Large intestine (tissue), 3 donors: ENCODE measurements around the gene HYAL1. TPM values are rescaled to one million over a fixed set of nuclear protein-coding genes. Genes with fewer than 3 reads are reported as not detected.

ENCODE experiments used
- DNase-seq, 2 donors: peaks; one replicate each; pipeline versions ENCODE4 v3.0.0 to v3.0.0-alpha.2; 2013
- H3K27ac ChIP-seq: one replicate; pipeline ENCODE4 v1.5.1; 2013; ENCODE audit warnings: low read length
- H3K27me3 ChIP-seq: 2 replicates; pipeline ENCODE4 v1.6.1; 2013; ENCODE audit warnings: low read length; ENCODE audit not compliant: control insufficient read depth, insufficient read depth
- H3K36me3 ChIP-seq: 2 replicates; pipeline ENCODE4 v1.6.1; 2013; ENCODE audit warnings: low read length; ENCODE audit not compliant: control insufficient read depth, insufficient read depth
- H3K4me1 ChIP-seq: one replicate; pipeline ENCODE4 v1.6.1; 2013; ENCODE audit warnings: low read length; ENCODE audit not compliant: control insufficient read depth, insufficient read depth
- H3K4me3 ChIP-seq: one replicate; pipeline ENCODE4 v1.5.1; 2013; ENCODE audit warnings: low read length
- H3K9me3 ChIP-seq: one replicate; pipeline ENCODE4 v1.6.1; 2013; ENCODE audit warnings: mild to moderate bottlenecking, low read depth, low read length, moderate library complexity; ENCODE audit not compliant: control insufficient read depth
- WGBS: methylation state at CpG from one replicate; pipeline ENCODE4 v1.1.5; 2013; ENCODE audit warnings: low lambda C conversion rate; ENCODE audit not compliant: insufficient coverage; 5-methylcytosine and 5-hydroxymethylcytosine counted together
- polyA plus RNA-seq: library from polyadenylated mRNA; unstranded; fragments of 120-200 nt; gene quantifications from one replicate; pipeline ENCODE4 v1.2.1, GENCODE V29; 2013

Gene HYAL1
- polyA plus RNA-seq, 1 donor = 2.1 TPM

DNA sequence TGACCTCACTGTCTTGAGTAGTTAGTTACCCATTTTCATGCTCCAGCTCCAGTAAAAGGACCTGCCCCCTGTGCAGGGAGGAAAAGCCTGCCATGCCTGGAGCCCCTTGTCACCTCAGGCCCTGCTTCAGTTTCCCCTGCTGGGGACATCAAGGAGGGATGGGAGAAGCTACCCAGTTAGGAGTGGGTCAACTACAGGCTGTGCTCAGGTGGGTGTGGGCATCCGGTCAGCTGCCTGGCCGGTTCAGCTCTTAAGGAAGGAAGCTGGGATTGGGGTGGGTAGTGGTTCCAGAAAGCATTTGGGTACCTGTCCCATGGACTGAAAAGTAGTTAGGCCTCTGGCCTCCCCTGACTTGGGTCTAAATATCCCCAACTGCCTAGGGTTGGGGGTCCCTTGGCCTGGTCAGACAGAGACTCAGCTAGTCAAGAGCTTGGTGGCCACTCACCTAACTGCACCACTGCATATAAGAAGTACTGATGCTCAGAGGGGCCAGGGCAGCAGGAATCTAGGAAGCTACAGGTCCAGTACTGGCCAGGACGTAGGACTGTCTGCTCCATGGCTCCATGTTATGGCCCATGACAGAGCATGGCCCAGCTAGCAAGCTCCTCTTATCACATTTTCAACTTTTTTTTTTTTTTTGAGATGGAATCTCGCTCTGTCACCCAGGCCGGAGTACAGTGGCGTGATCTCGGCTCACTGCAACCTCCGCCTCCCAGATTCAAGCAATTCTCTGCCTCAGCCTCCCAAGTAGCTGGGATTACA lies 23.9 kb downstream of the HYAL1 start:
- H3K36me3 ChIP-seq = peaks cover 31% of the 10 kb centered on the region
- no peak overlapping the region for H3K27ac ChIP-seq
- H3K9me3 ChIP-seq = peaks cover 8% of the 10 kb centered on the region
- no peak overlapping the region for H3K4me3 ChIP-seq
- DNase-seq = no peak
- H3K4me1 ChIP-seq = no peaks in the 10 kb centered on the region
- H3K27me3 ChIP-seq = peaks cover 22% of the 10 kb centered on the region
- WGBS = no CpG with 5 or more reads among the region's 8 CpGs

DNA sequence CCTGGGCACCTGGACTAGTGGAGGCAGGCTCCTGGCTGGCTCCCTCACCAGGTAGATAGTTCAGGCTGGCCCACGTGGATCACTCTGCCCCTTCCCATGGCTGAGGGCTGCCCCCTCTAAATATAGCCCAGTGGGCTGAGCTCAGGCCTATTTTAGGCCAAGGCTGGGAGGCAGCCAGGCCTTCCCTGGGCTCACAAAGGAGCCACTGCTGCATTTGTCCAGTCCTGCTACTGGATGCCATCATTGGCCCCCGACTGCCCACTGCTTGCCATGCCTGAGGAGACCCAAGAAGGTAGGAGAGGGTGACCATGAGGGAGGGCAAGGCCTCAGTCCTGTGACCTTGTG lies 24.5 kb downstream of the HYAL1 start, which contains the start of gene LSMEM2:
TSS of gene LSMEM2 (plus strand) at position 208 of the 345 bp plus-strand sequence. CDS start at position 235, 27 bp downstream.
- peaks cover 8% of the 10 kb centered on the region for H3K9me3 ChIP-seq
- peaks cover 5% of the 10 kb centered on the region for H3K4me1 ChIP-seq
- no peak for DNase-seq
- WGBS = no CpG with 5 or more reads among the region's 2 CpGs
- H3K27ac ChIP-seq = no peak within 1 kb of the TSS
- peaks cover 36% of the 10 kb centered on the region for H3K36me3 ChIP-seq
- peaks cover 28% of the 10 kb centered on the region for H3K27me3 ChIP-seq
- no peak within 1 kb of the TSS for H3K4me3 ChIP-seq

DNA sequence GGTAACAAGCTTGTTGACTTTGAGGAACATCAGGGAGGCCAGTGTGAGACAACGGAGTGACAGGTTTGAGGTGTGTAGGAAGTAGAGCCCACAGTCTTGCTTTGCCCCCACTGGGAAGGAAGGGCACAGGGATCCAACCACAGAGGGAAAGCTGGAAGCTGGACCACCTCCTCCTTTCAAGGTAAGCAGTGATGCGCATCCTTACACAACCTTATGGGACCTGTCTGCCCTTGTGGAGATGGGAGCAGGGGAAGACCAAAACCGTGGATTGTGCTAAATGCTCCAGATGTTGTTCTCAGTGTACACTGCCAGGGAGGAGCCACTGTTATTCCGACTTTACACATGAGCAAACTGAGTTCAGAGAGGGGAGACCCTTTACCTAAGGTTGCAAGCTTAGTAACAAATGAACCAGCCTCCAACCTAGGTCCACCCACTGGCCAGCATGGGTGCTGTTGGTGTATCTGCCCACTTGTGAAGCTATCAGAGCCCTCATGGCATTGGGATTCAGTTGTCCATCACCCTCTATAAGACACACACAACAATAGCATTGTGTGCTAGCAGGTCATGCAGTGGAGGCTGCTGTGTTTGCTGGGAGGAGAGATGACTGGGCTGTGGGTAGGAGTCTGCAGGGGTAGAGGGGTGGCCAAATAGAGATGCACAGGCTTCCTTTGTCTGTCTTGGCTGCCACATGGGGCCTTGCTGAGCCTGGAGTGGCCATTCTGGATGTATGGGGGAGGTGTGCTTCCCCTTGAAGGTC lies 25.1 kb downstream of the HYAL1 start:
- Histone ChIP-seq H3K36me3 (peaks cover 39% of the 10 kb centered on the region), H3K4me3 (no peak overlapping the region), H3K27ac (no peak overlapping the region), H3K27me3 (peaks cover 32% of the 10 kb centered on the region), H3K4me1 (peaks cover 11% of the 10 kb centered on the region), H3K9me3 (peaks cover 13% of the 10 kb centered on the region)
- DNase-seq = no peak
- WGBS = no CpG with 5 or more reads among the region's 4 CpGs

- no peak overlapping the region for H3K4me3 ChIP-seq
These were observed 26.6 kb downstream of the HYAL1 start for GRCh38 chr3:50276762-50277101.

DNA sequence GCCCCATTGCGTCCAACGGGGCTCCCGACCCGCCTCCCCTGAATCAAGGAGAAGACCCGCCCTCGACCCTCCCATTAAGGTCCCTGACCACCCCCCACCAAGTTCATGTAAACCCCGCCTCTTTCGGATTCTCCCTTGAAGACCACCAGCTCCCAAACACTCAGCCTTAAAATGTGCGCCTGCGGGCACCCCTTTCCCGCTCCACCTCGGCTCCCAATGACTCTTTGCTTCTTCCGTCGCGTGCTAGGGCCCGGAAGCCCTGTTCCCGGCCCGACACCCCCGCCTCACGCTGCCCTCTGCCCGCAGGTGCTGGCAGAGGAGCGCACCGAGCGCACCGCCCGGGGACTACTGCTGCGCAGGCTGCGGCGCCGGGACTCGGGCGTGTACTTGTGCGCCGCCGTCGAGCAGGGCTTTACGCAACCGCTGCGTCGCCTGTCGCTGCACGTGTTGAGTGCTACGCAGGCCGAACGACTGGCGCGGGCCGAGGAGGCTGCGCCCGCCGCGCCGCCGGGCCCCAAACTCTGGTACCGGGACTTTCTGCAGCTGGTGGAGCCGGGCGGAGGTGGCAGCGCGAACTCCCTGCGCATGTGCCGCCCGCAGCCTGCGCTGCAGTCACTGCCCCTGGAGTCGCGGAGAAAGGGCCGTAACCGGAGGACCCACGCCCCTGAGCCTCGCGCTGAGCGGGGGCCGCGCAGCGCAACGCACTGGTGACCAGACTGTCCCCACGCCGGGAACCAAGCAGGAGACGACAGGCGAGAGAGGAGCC lies 27.2 kb downstream of the HYAL1 start:
- peaks cover 33% of the 10 kb centered on the region for H3K27me3 ChIP-seq
- peaks cover 30% of the 10 kb centered on the region for H3K4me1 ChIP-seq
- no peak overlapping the region for H3K4me3 ChIP-seq
- WGBS = no CpG with 5 or more reads among the region's 79 CpGs
- H3K27ac ChIP-seq = no peak overlapping the region
- peaks cover 41% of the 10 kb centered on the region for H3K36me3 ChIP-seq
- peaks cover 13% of the 10 kb centered on the region for H3K9me3 ChIP-seq
- DNase-seq = no peak

More at GRCh38 chr3:50276762-50277101, 26.6 kb downstream of the HYAL1 start:
- peaks cover 13% of the 10 kb centered on the region for H3K9me3 ChIP-seq
- H3K4me1 ChIP-seq = peaks cover 25% of the 10 kb centered on the region
- WGBS = 17% methylated on average over 1 of the region's 17 CpGs
- H3K36me3 ChIP-seq = peaks cover 41% of the 10 kb centered on the region
- no peak for DNase-seq
- peaks cover 33% of the 10 kb centered on the region for H3K27me3 ChIP-seq
- no peak overlapping the region for H3K27ac ChIP-seq

- WGBS = no CpG with 5 or more reads among the region's 65 CpGs
- peaks cover 38% of the 10 kb centered on the region for H3K4me1 ChIP-seq
- peaks cover 13% of the 10 kb centered on the region for H3K9me3 ChIP-seq
- no peak for DNase-seq
- H3K4me3 ChIP-seq = no peak overlapping the region
- H3K27me3 ChIP-seq = peaks cover 33% of the 10 kb centered on the region
- H3K27ac ChIP-seq = no peak overlapping the region
- peaks cover 41% of the 10 kb centered on the region for H3K36me3 ChIP-seq
These were observed 28.0 kb downstream of the HYAL1 start for GRCh38 chr3:50275141-50275995.

DNA sequence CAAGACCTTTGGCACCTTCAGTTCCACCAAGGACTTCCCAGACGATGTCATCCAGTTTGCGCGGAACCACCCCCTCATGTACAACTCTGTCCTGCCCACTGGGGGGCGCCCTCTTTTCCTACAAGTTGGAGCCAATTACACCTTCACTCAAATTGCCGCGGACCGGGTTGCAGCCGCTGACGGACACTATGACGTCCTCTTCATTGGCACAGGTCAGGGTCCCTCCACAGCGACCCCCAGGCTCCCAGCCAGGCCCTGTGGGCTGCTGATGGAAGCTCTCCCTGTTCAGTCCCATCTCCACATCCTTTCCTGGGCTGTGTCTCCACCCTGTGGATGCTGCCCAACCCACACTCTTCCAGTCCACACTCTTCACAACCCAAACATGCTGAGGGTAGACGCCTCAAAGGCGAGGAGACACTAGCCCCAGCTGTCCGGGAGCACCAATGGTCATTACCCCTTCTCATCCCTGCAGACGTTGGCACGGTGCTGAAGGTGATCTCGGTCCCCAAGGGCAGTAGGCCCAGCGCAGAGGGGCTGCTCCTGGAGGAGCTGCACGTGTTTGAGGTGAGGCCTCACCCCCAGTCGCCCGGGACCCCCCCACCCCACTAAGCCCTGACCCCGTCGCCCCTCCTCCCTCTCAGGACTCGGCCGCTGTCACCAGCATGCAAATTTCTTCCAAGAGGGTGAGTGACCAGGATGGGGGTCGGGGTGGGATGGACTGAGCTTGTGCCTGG lies 28.8 kb downstream of the HYAL1 start:
- WGBS = 47% methylated on average over 5 of the region's 26 CpGs
- H3K27me3 ChIP-seq = peaks cover 33% of the 10 kb centered on the region
- no peak overlapping the region for H3K27ac ChIP-seq
- peaks cover 41% of the 10 kb centered on the region for H3K36me3 ChIP-seq
- no peak overlapping the region for H3K4me3 ChIP-seq
- peaks cover 42% of the 10 kb centered on the region for H3K4me1 ChIP-seq
- peak; percentile 63 to 71 for DNase-seq
- peaks cover 13% of the 10 kb centered on the region for H3K9me3 ChIP-seq

GRCh38 chr3:50273689-50274065 lies 29.7 kb downstream of the HYAL1 start:
- peaks cover 48% of the 10 kb centered on the region for H3K4me1 ChIP-seq
- H3K9me3 ChIP-seq = peaks cover 13% of the 10 kb centered on the region
- no peak for DNase-seq
- no peak overlapping the region for H3K4me3 ChIP-seq
- H3K36me3 ChIP-seq = peaks cover 40% of the 10 kb centered on the region
- no peak overlapping the region for H3K27ac ChIP-seq
- WGBS = no CpG with 5 or more reads among the region's 31 CpGs
- peaks cover 33% of the 10 kb centered on the region for H3K27me3 ChIP-seq

DNA sequence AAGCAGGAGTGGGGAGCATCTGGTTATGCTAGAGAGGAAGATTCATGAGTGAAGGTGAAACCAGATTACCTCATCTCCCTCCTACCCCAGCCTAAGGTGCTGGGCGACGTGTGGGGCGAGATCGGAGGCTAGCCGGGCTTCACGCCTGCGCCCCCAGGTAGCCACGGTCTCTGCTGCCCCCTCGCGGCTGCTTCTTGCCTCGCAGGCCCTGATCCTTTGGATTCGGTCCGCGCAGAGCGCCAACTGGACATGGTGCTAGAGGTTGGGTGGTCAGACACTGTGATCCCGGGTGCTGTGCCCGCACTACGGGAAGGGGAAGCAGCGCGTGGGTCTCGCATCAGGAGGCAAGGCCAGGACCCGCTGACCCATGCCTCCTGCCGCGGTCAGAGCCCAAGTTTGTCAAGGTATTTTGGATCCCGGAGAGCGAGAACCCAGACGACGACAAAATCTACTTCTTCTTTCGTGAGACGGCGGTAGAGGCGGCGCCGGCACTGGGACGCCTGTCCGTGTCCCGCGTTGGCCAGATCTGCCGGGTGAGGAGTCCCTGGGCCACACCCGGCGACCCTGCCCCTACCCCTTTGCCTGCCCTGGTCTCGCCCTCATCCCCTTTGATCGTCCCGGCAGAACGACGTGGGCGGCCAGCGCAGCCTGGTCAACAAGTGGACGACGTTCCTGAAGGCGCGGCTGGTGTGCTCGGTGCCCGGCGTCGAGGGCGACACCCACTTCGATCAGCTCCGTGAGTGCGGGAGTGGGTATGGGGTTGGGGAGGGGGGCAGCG lies 30.3 kb downstream of the HYAL1 start:
- Histone ChIP-seq H3K27ac (no peak overlapping the region), H3K4me3 (peak overlapping the region; percentile 7), H3K4me1 (peaks cover 54% of the 10 kb centered on the region), H3K27me3 (peaks cover 33% of the 10 kb centered on the region), H3K9me3 (peaks cover 13% of the 10 kb centered on the region), H3K36me3 (peaks cover 36% of the 10 kb centered on the region)
- peak; percentile 80 for DNase-seq
- WGBS = no CpG with 5 or more reads among the region's 61 CpGs
